HEK293 (cell line): Measurements from ENCODE around the gene OR5A2.
"Not testable (repeated sequence)": the region's sequence is repeated elsewhere in the genome, so short reads cannot be mapped to it uniquely, and the experiment has no call there.

Experiments used
- CTCF ChIA-PET: fragments of 350-600 bp; formaldehyde crosslinking; extraction: SDS; loops from one replicate; lab custom pipeline; 2021; ENCODE audit warnings: antibody characterized with exemption; lab: Yijun Ruan, JAX
- POLR2A ChIA-PET: fragments of 300-600 bp; formaldehyde crosslinking; extraction: SDS; loops from one replicate; lab custom pipeline; 2020; ENCODE audit warnings: antibody characterized with exemption, inconsistent platforms; lab: Yijun Ruan, JAX
- H3K27ac ChIP-seq: fragments of 200-500 bp; sonication (Bioruptor generic); 2 replicates; pipeline ENCODE4 v1.5.1; 2014; ENCODE audit warnings: low read depth, low read length, control low read depth, inconsistent platforms; ENCODE audit errors: extremely low read depth
- H3K36me3 ChIP-seq, 2 experiments: fragments of 200-500 bp in 1 of 2; sonication (Bioruptor generic) in 1 of 2; 1 replicate in 1 of 2; 2 replicates in 1 of 2; pipeline ENCODE4 v1.5.1; 2014 to 2017; ENCODE audit warnings: inconsistent platforms in 2 of 2, low read length in 2 of 2; ENCODE audit not compliant: control insufficient read depth in 2 of 2, insufficient read depth in 1 of 2
- H3K4me1 ChIP-seq: fragments of 200-500 bp; sonication (Bioruptor generic); 2 replicates; pipeline ENCODE4 v1.5.1; 2014; ENCODE audit warnings: mild to moderate bottlenecking, low read length, inconsistent platforms; ENCODE audit not compliant: control insufficient read depth, insufficient read depth
- H3K4me3 ChIP-seq: 2 replicates; pipeline ENCODE4 v1.5.1; 2011; ENCODE audit warnings: low read depth, mild to moderate bottlenecking, control low read depth, low read length, moderate library complexity
- H3K9me3 ChIP-seq: fragments of 200-500 bp; sonication (Bioruptor generic); 2 replicates; pipeline ENCODE4 v1.5.1; 2014; ENCODE audit warnings: low read depth, low read length, inconsistent platforms; ENCODE audit not compliant: control insufficient read depth, insufficient read depth
- GFI1B ChIP-seq: fragments of 450-650 bp; formaldehyde crosslinking; IDR thresholded peaks from 2 replicates; pipeline ENCODE4 v1.5.1; 2016; ENCODE audit warnings: missing biosample characterization, missing genetic modification characterization
- HOXD13 ChIP-seq: sonication (generic); formaldehyde crosslinking; IDR thresholded peaks from 2 replicates; pipeline ENCODE4 v1.8.0; 2022; ENCODE audit warnings: missing genetic modification reagents, borderline replicate concordance
- INSM2 ChIP-seq: fragments of 450-650 bp; formaldehyde crosslinking; IDR thresholded peaks from 2 replicates; pipeline ENCODE4 v1.5.1; 2016; ENCODE audit warnings: missing biosample characterization, missing genetic modification characterization
- KLF9 ChIP-seq: fragments of 450-650 bp; formaldehyde crosslinking; IDR thresholded peaks from 2 replicates; pipeline ENCODE4 v1.5.1; 2016; ENCODE audit warnings: missing biosample characterization, missing genetic modification characterization, low read depth
- PRDM2 ChIP-seq: fragments of 450-650 bp; formaldehyde crosslinking; IDR thresholded peaks from 2 replicates; pipeline ENCODE4 v1.5.1; 2016; ENCODE audit warnings: missing biosample characterization, missing genetic modification characterization, borderline replicate concordance
- ZNF114 ChIP-seq: fragments of 450-650 bp; formaldehyde crosslinking; IDR thresholded peaks from 2 replicates; pipeline ENCODE4 v1.5.0; 2017; ENCODE audit warnings: missing biosample characterization, missing genetic modification characterization
- ZNF311 ChIP-seq: fragments of 450-650 bp; formaldehyde crosslinking; IDR thresholded peaks from 2 replicates; pipeline ENCODE4 v1.5.1; 2017; ENCODE audit warnings: missing biosample characterization, missing genetic modification characterization, borderline replicate concordance
- ZNF354C ChIP-seq: fragments of 450-650 bp; formaldehyde crosslinking; IDR thresholded peaks from 2 replicates; pipeline ENCODE4 v1.5.1; 2016; ENCODE audit warnings: missing biosample characterization, missing genetic modification characterization, low read depth, borderline replicate concordance
- ZNF623 ChIP-seq: fragments of 450-650 bp; formaldehyde crosslinking; IDR thresholded peaks from 2 replicates; pipeline ENCODE4 v1.5.1; 2016; ENCODE audit warnings: missing biosample characterization, missing genetic modification characterization
- ZNF624 ChIP-seq: fragments of 450-650 bp; formaldehyde crosslinking; IDR thresholded peaks from 2 replicates; pipeline ENCODE4 v1.5.1; 2017; ENCODE audit warnings: missing biosample characterization, missing genetic modification characterization
- ZNF791 ChIP-seq: fragments of 450-650 bp; formaldehyde crosslinking; IDR thresholded peaks from 2 replicates; pipeline ENCODE4 v1.5.1; 2016; ENCODE audit warnings: missing biosample characterization, missing genetic modification characterization
- ZNF792 ChIP-seq: fragments of 450-650 bp; formaldehyde crosslinking; IDR thresholded peaks from 2 replicates; pipeline ENCODE4 v1.5.1; 2016; ENCODE audit warnings: missing biosample characterization, missing genetic modification characterization
- TF ChIP-seq, protein P1 (sequence below): fragments of 450-650 bp; formaldehyde crosslinking; IDR thresholded peaks from 2 replicates; pipeline ENCODE4 v1.5.1; 2016; ENCODE audit warnings: missing biosample characterization, missing genetic modification characterization
- TF ChIP-seq, protein P2 (sequence below): fragments of 450-650 bp; formaldehyde crosslinking; IDR thresholded peaks from 2 replicates; pipeline ENCODE4 v1.5.1; 2017; ENCODE audit warnings: missing biosample characterization, missing genetic modification characterization
- TF ChIP-seq, protein P3 (sequence below): fragments of 450-650 bp; formaldehyde crosslinking; IDR thresholded peaks from 2 replicates; pipeline ENCODE4 v1.5.1; 2017; ENCODE audit warnings: missing biosample characterization, missing genetic modification characterization
- TF ChIP-seq, protein P4 (sequence below): fragments of 450-650 bp; formaldehyde crosslinking; IDR thresholded peaks from 2 replicates; pipeline ENCODE4 v1.5.1; 2016; ENCODE audit warnings: missing biosample characterization, missing genetic modification characterization

OR5A2 gene

DNA sequence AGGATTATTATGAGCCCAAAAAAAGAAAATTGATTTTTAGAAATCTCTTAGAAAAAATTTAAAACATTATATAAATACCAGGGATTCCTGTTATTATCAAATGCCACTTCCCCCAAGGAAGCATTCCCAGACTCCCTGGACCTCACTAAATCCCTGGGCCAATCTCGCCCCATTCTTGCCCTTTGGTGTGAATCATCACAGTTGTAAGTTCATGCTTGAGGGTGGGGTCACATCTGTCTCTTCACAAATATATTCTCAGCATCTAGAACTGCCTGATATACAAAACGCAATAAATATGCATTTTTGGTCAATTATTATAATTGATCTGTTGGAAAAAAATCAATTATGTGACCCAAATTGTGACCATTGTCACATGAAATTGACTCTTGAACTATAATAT, 22.3 kb upstream of the OR5A2 start:
- Histone ChIP-seq H3K9me3 (no peaks in the 10 kb centered on the region), H3K36me3 (no peaks in the 10 kb centered on the region), H3K27ac (no peak overlapping the region), H3K4me1 (no peaks in the 10 kb centered on the region), H3K4me3 (no peak overlapping the region)
- TF ChIP-seq ZNF354C = no peak
- no peak for TF ChIP-seq ZNF624 (tag by site-specific recombination)
- no peak for TF ChIP-seq PRDM2 (tag by site-specific recombination)
- TF ChIP-seq ZNF623 (tag by site-specific recombination) = no peak
- TF ChIP-seq HOXD13 = no peak
- TF ChIP-seq, protein P1, sequence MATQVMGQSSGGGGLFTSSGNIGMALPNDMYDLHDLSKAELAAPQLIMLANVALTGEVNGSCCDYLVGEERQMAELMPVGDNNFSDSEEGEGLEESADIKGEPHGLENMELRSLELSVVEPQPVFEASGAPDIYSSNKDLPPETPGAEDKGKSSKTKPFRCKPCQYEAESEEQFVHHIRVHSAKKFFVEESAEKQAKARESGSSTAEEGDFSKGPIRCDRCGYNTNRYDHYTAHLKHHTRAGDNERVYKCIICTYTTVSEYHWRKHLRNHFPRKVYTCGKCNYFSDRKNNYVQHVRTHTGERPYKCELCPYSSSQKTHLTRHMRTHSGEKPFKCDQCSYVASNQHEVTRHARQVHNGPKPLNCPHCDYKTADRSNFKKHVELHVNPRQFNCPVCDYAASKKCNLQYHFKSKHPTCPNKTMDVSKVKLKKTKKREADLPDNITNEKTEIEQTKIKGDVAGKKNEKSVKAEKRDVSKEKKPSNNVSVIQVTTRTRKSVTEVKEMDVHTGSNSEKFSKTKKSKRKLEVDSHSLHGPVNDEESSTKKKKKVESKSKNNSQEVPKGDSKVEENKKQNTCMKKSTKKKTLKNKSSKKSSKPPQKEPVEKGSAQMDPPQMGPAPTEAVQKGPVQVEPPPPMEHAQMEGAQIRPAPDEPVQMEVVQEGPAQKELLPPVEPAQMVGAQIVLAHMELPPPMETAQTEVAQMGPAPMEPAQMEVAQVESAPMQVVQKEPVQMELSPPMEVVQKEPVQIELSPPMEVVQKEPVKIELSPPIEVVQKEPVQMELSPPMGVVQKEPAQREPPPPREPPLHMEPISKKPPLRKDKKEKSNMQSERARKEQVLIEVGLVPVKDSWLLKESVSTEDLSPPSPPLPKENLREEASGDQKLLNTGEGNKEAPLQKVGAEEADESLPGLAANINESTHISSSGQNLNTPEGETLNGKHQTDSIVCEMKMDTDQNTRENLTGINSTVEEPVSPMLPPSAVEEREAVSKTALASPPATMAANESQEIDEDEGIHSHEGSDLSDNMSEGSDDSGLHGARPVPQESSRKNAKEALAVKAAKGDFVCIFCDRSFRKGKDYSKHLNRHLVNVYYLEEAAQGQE (tag by site-specific recombination) = no peak
- TF ChIP-seq, protein P2, sequence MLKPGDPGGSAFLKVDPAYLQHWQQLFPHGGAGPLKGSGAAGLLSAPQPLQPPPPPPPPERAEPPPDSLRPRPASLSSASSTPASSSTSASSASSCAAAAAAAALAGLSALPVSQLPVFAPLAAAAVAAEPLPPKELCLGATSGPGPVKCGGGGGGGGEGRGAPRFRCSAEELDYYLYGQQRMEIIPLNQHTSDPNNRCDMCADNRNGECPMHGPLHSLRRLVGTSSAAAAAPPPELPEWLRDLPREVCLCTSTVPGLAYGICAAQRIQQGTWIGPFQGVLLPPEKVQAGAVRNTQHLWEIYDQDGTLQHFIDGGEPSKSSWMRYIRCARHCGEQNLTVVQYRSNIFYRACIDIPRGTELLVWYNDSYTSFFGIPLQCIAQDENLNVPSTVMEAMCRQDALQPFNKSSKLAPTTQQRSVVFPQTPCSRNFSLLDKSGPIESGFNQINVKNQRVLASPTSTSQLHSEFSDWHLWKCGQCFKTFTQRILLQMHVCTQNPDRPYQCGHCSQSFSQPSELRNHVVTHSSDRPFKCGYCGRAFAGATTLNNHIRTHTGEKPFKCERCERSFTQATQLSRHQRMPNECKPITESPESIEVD (tag by site-specific recombination) = no peak
- TF ChIP-seq KLF9 = no peak
- CTCF ChIA-PET = no interaction called here
- POLR2A ChIA-PET = no interaction called here

DNA sequence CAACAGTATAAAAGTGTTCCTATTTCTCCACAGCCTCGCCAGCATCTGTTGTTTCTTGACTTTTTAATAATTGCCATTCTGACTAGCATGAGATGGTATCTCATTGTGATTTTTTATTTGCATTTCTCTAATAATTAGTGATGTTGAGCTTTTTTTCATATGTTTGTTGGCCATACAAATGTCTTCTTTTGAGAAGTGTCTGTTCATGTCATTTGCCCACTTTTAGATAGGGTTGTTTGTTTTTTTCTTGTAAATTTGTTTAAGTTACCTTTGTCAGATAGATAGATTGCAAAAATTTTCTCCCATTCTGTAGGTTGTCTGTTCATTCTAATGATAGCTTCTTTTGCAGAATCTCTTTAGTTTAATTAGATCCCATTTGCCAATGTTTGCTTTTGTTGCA, 19.4 kb upstream of the OR5A2 start:
- H3K27ac ChIP-seq, POLR2A ChIA-PET, H3K36me3 ChIP-seq, H3K9me3 ChIP-seq, H3K4me3 ChIP-seq, H3K4me1 ChIP-seq: not testable (repeated sequence)
- CTCF ChIA-PET = interaction anchor here (0.6 kb wide), 1 partner anchor 17 kb away, joined by 3 read pairs; no protein-coding TSS in a partner anchor

GRCh38 chr11:59437770-59438169, 11.6 kb upstream of the OR5A2 start:
- CTCF ChIA-PET = interaction anchor here (0.6 to 0.7 kb wide), 2 partner anchors 20 to 791 kb away, joined by 3 read pairs; no protein-coding TSS in a partner anchor
- POLR2A ChIA-PET = no interaction called here
- TF ChIP-seq GFI1B (tag by site-specific recombination) (no peak), ZNF791 (tag by site-specific recombination) (no peak), INSM2 (tag by site-specific recombination) (no peak), ZNF114 (no peak), ZNF311 (no peak), ZNF792 (no peak)
- TF ChIP-seq, protein P3, sequence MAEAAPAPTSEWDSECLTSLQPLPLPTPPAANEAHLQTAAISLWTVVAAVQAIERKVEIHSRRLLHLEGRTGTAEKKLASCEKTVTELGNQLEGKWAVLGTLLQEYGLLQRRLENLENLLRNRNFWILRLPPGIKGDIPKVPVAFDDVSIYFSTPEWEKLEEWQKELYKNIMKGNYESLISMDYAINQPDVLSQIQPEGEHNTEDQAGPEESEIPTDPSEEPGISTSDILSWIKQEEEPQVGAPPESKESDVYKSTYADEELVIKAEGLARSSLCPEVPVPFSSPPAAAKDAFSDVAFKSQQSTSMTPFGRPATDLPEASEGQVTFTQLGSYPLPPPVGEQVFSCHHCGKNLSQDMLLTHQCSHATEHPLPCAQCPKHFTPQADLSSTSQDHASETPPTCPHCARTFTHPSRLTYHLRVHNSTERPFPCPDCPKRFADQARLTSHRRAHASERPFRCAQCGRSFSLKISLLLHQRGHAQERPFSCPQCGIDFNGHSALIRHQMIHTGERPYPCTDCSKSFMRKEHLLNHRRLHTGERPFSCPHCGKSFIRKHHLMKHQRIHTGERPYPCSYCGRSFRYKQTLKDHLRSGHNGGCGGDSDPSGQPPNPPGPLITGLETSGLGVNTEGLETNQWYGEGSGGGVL (tag by site-specific recombination) = no peak
- TF ChIP-seq, protein P4, sequence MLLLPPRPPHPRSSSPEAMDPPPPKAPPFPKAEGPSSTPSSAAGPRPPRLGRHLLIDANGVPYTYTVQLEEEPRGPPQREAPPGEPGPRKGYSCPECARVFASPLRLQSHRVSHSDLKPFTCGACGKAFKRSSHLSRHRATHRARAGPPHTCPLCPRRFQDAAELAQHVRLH (tag by site-specific recombination) = no peak

More at GRCh38 chr11:59437770-59438169, 11.6 kb upstream of the OR5A2 start:
- no peak overlapping the region for H3K27ac ChIP-seq
- no peak overlapping the region for H3K4me3 ChIP-seq
- H3K4me1 ChIP-seq = no peaks in the 10 kb centered on the region
- H3K9me3 ChIP-seq = no peaks in the 10 kb centered on the region
- no peaks in the 10 kb centered on the region for H3K36me3 ChIP-seq
